Retinal pigment epithelial cell (primary cell): Measurements from ENCODE around the gene HEMK1.

Experiments
- DNase-seq: peaks from one replicate; pipeline ENCODE4 v3.0.0-alpha.2; 2010; ENCODE audit warnings: low read depth
- H3K4me3 ChIP-seq: 2 replicates; pipeline ENCODE4 v1.5.1; 2011; ENCODE audit warnings: mild to moderate bottlenecking, low read length, control low read depth, moderate library complexity
- CTCF ChIP-seq: conservative IDR thresholded peaks from 2 replicates; pipeline ENCODE4 v1.5.1; 2011; ENCODE audit warnings: low read depth, low read length, control low read depth, inconsistent platforms

The HEMK1 gene

GRCh38 chr3:50610181-50610971 is 41.1 kb downstream of the HEMK1 start:
- H3K4me3 ChIP-seq, result no peak overlapping the region
- no peak for TF ChIP-seq CTCF
- no peak for DNase-seq

GRCh38 chr3:50610992-50611463 is 41.7 kb downstream of the HEMK1 start:
- no peak for TF ChIP-seq CTCF
- H3K4me3 ChIP-seq, result peak overlapping the region; percentile 57
- no peak for DNase-seq

GRCh38 chr3:50611464-50612233 is 42.3 kb downstream of the HEMK1 start, which contains the start of gene CISH:
Gene CISH (minus strand): TSS chr3:50611774. CDS start chr3:50611650, 124 bp downstream.
- TF ChIP-seq CTCF, result peak; percentile 54
- H3K4me3 ChIP-seq, result peak within 1 kb of the TSS; percentile 57
- no peak for DNase-seq

- peak overlapping the region; percentile 57 for H3K4me3 ChIP-seq
- no peak for DNase-seq
- no peak for TF ChIP-seq CTCF
Observed at GRCh38 chr3:50612234-50612882, 43.0 kb downstream of the HEMK1 start.

GRCh38 chr3:50612970-50613846 is 43.9 kb downstream of the HEMK1 start:
- TF ChIP-seq CTCF, result no peak
- no peak for DNase-seq
- H3K4me3 ChIP-seq, result no peak overlapping the region

GRCh38 chr3:50615190-50615589 is 45.9 kb downstream of the HEMK1 start:
- H3K4me3 ChIP-seq, result no peak overlapping the region
- no peak for TF ChIP-seq CTCF
- DNase-seq, result no peak
